ENCODE data around the gene STYXL2.

The STYXL2 gene

GRCh38 chr1:167081594-167082156 lies 12.2 kb upstream of the STYXL2 start:
- no peak for DNase-seq

GRCh38 chr1:167082511-167083027 lies 11.3 kb upstream of the STYXL2 start:
- DNase-seq, result peak; percentile 81

GRCh38 chr1:167083066-167083665 lies 10.7 kb upstream of the STYXL2 start:
- DNase-seq, result no peak

GRCh38 chr1:167083871-167084270 lies 10.0 kb upstream of the STYXL2 start:
- no peak for DNase-seq

- peak; percentile 71 for DNase-seq
Measured at GRCh38 chr1:167084757-167085156, 9.1 kb upstream of the STYXL2 start.

- DNase-seq, result no peak
Measured at GRCh38 chr1:167086033-167086432, 7.8 kb upstream of the STYXL2 start.

- no peak for DNase-seq
Measured at GRCh38 chr1:167086768-167087167, 7.1 kb upstream of the STYXL2 start.

- DNase-seq, result no peak
Measured at GRCh38 chr1:167088746-167089417, 5.0 kb upstream of the STYXL2 start.

- no peak for DNase-seq
Measured at GRCh38 chr1:167089939-167090313, 3.9 kb upstream of the STYXL2 start.

GRCh38 chr1:167090314-167090942 lies 3.4 kb upstream of the STYXL2 start, which contains the start of gene GPA33:
GPA33 (minus strand) TSS chr1:167090377; CDS start chr1:167090287, 90 bp downstream.
- peak; percentile 90 for DNase-seq

GRCh38 chr1:167092653-167093052 lies 1.2 kb upstream of the STYXL2 start:
- no peak for DNase-seq

- no peak for DNase-seq
Measured at GRCh38 chr1:167094690-167095089, 815 bp downstream of the STYXL2 start.

GRCh38 chr1:167095368-167095767 lies 1.5 kb downstream of the STYXL2 start:
- no peak for DNase-seq

- DNase-seq, result no peak
Measured at GRCh38 chr1:167099851-167100250, 6.0 kb downstream of the STYXL2 start.

GRCh38 chr1:167100730-167101129 lies 6.9 kb downstream of the STYXL2 start:
- no peak for DNase-seq

GRCh38 chr1:167101754-167102153 lies 7.9 kb downstream of the STYXL2 start:
- no peak for DNase-seq

- no peak for DNase-seq
Measured at GRCh38 chr1:167102906-167103573, 9.2 kb downstream of the STYXL2 start.

GRCh38 chr1:167104256-167104633 lies 10.4 kb downstream of the STYXL2 start:
- no peak for DNase-seq

GRCh38 chr1:167105271-167106118 lies 11.6 kb downstream of the STYXL2 start:
- DNase-seq, result peak; percentile 30

GRCh38 chr1:167106119-167106461 lies 12.2 kb downstream of the STYXL2 start:
- DNase-seq, result no peak

GRCh38 chr1:167107456-167107855 lies 13.6 kb downstream of the STYXL2 start:
- DNase-seq, result no peak

GRCh38 chr1:167109125-167109524 lies 15.2 kb downstream of the STYXL2 start:
- DNase-seq, result no peak
